Medulla oblongata (tissue), 1 donor: ENCODE data around the gene CTAGE9.

Experiments used
- DNase-seq: peaks from one replicate; pipeline ENCODE4 v3.0.0-alpha.2; 2015; ENCODE audit errors: extremely low spot score

Gene CTAGE9

DNA sequence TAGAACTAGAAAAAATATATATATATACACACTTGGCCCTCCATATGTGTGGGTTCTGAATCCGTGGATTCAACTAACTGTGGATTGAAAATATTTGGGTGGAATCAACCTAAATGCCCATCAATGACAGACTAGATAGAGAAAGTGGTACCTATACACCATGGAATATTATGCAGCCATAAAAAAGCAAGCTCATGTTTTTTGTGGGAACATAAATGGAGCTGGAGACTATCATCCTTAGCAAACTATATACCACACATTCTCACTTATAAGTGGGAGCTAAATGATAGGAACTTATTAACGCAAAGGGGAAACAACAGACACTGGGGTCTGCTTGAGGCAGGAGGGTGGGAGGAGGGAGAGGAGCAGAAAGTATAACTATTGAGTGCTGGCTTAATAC lies 37.6 kb downstream of the CTAGE9 start:
- no peak for DNase-seq

DNA sequence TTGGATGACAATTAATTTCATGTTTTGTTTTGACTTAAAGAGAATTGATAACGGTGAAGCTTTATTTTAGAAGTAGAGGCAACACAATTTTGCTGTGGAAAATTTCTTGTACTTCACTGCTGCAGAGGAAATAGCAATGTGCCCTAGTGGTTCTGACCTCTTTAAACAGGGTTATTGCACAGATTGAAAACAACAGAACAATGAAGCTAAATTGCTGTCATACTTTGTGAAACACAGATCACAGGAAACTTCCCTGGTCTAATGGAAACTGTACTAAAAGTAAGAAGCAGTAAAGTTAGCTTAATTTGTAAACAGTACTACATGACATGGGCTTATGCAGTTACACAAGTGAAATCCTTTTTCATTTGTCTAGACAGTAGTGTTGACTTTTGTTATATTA lies 40.9 kb downstream of the CTAGE9 start:
- DNase-seq = no peak

DNA sequence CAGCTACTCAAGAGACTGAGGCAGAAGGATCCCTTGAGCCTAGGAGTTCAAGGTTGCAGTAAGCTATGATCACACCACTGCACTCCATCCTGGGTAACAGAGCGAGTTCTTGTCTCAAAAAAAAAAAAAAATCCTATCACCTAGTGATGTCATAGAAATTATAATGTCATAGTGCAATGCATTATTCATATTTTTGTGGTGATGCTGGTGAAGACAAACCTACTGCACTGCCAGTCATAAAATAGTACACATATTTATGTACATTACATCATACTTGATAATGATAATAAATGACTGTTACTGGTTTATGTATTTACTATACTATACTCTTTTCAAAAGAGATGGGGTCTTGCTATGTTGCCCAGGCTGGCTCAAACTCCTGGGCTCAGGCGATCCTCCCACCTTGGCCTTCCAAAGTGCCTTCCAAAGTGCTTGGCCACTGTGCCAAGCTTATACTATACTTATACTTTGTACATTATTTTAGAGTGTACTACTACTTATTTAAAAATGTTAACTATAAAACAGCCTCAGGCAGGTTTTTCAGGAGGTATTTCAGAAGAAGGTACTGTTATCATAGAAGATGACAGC lies 47.1 kb downstream of the CTAGE9 start:
- DNase-seq = no peak

DNA sequence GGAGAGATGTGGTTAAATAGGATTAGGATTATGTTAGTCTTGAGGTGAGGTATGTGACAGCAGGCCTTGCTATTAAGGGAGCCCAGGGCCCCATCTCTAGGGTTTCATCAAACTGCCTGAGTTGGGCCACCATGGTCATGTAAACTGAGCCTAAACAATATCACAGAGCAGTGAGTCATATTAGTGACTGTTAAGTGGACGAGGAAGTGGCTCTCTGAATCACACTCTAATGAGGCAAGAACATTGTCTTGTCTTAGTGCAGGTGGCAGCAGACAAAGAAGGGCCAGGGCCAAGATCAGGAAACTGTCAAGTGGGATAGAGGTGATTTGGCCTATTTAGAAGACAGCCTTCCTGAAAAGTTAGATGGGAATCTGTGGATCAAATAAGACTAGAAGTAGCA lies 50.6 kb downstream of the CTAGE9 start:
- no peak for DNase-seq
